HepG2 (cell line): ENCODE measurements around the gene DHX16. TPM values are rescaled to one million over a fixed set of nuclear protein-coding genes. Genes with fewer than 3 reads are reported as not detected.

Experiments
- ATF7-NPFF ChIP-seq: sonication (generic); formaldehyde crosslinking; IDR thresholded peaks from 2 replicates; pipeline ENCODE4 v1.8.1; 2023; ENCODE audit warnings: mild to moderate bottlenecking, low read depth, missing genetic modification reagents, moderate library complexity
- DR1 ChIP-seq: sonication (generic); formaldehyde crosslinking; IDR thresholded peaks from 2 replicates; pipeline ENCODE4 v1.8.0; 2021; ENCODE audit warnings: mild to moderate bottlenecking, missing genetic modification reagents, inconsistent platforms
- FOXC1 ChIP-seq: sonication (generic); formaldehyde crosslinking; IDR thresholded peaks from 2 replicates; pipeline ENCODE4 v1.8.0; 2022; ENCODE audit warnings: mild to moderate bottlenecking, missing genetic modification reagents, borderline replicate concordance
- GATA4 ChIP-seq: sonication (generic); IDR thresholded peaks from 2 replicates; pipeline ENCODE4 v1.6.1; 2016; ENCODE audit warnings: antibody characterized with exemption, low read depth, borderline replicate concordance
- GTF3A ChIP-seq: sonication (generic); formaldehyde crosslinking; conservative IDR thresholded peaks from 2 replicates; pipeline ENCODE4 v1.4.0; 2020; ENCODE audit warnings: mild to moderate bottlenecking, missing genetic modification reagents
- HDAC2 ChIP-seq: sonication (generic); formaldehyde crosslinking; IDR thresholded peaks from 2 replicates; pipeline ENCODE4 v1.4.0; 2020; ENCODE audit warnings: missing genetic modification reagents
- KDM5A ChIP-seq: fragments of 200-600 bp; sonication (generic); IDR thresholded peaks from 2 replicates; pipeline ENCODE4 v1.7.0; 2018; ENCODE audit warnings: antibody characterized with exemption, mild to moderate bottlenecking, low read length, borderline replicate concordance
- MAFG ChIP-seq: sonication (generic); formaldehyde crosslinking; IDR thresholded peaks from 2 replicates; pipeline ENCODE4 v1.5.1; 2020; ENCODE audit warnings: mild to moderate bottlenecking, missing genetic modification reagents
- MTF2 ChIP-seq: sonication (generic); formaldehyde crosslinking; IDR thresholded peaks from 2 replicates; pipeline ENCODE4 v1.5.0; 2020; ENCODE audit warnings: missing genetic modification reagents, borderline replicate concordance
- NCOR1 ChIP-seq: fragments of 200-600 bp; sonication (generic); IDR thresholded peaks from 2 replicates; pipeline ENCODE4 v1.7.0; 2017; ENCODE audit warnings: antibody characterized with exemption, low read length, borderline replicate concordance
- NFKBIZ ChIP-seq: IDR thresholded peaks from 2 replicates; pipeline ENCODE4 v1.6.1; 2018; ENCODE audit warnings: missing genetic modification reagents, missing compliant biosample characterization
- RFX5 ChIP-seq: IDR thresholded peaks from 2 replicates; pipeline ENCODE4 v1.6.1; 2011; ENCODE audit warnings: low read depth, low read length, improper control_type of control experiment
- TRIM24 ChIP-seq: sonication (generic); formaldehyde crosslinking; IDR thresholded peaks from 2 replicates; pipeline ENCODE4 v1.8.0; 2022; ENCODE audit warnings: mild to moderate bottlenecking, missing genetic modification reagents
- U2AF2 ChIP-seq: fragments of 200-400 bp; formaldehyde crosslinking; IDR thresholded peaks from 2 replicates; pipeline ENCODE4 v1.6.1; 2017; ENCODE audit warnings: low read depth, mild to moderate bottlenecking, low read length
- ZNF839 ChIP-seq: sonication (generic); formaldehyde crosslinking; IDR thresholded peaks from 2 replicates; pipeline ENCODE4 v1.4.0; 2020; ENCODE audit warnings: missing genetic modification reagents, mild to moderate bottlenecking, borderline replicate concordance
- ZSCAN31 ChIP-seq: sonication (generic); formaldehyde crosslinking; IDR thresholded peaks from 2 replicates; pipeline ENCODE4 v1.5.0; 2020; ENCODE audit warnings: low read depth, mild to moderate bottlenecking, missing genetic modification reagents
- ZSCAN9 ChIP-seq: IDR thresholded peaks from 2 replicates; pipeline ENCODE4 v1.6.1; 2016; ENCODE audit warnings: borderline replicate concordance
- polyA plus RNA-seq, 8 experiments: library from polyadenylated mRNA; depleted of rRNA in 3 of 8; stranded (reverse) in 7 of 8; unstranded in 1 of 8; fragments of >200 nt; fragmentation: Illumina TruSeq in 4 of 8; extraction: Trizol in 4 of 8; gene quantifications; 2 replicates each; pipeline versions ENCODE4 v1.2.1 to v1.2.3, GENCODE V29; 2011 to 2016; ENCODE audit warnings: low read depth in 4 of 8, missing spikeins in 1 of 8, mixed read lengths in 1 of 8; ENCODE audit not compliant: insufficient read depth in 1 of 8
- total RNA-seq, 5 experiments: library from RNA; depleted of rRNA; stranded (reverse); fragments of >200 nt; fragmentation: Illumina TruSeq; extraction: Trizol; gene quantifications; 2 replicates each; pipeline ENCODE4 v1.2.3, GENCODE V29; 2016; ENCODE audit warnings: low read depth in 1 of 5
- TF ChIP-seq, protein P1 (sequence below): sonication (generic); formaldehyde crosslinking; IDR thresholded peaks from 2 replicates; pipeline ENCODE4 v1.5.1; 2020; ENCODE audit warnings: missing genetic modification reagents, mild to moderate bottlenecking, borderline replicate concordance
- TF ChIP-seq, protein P2 (sequence below): sonication (generic); formaldehyde crosslinking; IDR thresholded peaks from 2 replicates; pipeline ENCODE4 v1.4.0; 2020; ENCODE audit warnings: mild to moderate bottlenecking, missing genetic modification reagents, borderline replicate concordance
- TF ChIP-seq, protein P3 (sequence below): sonication (generic); formaldehyde crosslinking; IDR thresholded peaks from 2 replicates; pipeline ENCODE4 v1.8.0; 2023; ENCODE audit warnings: mild to moderate bottlenecking, missing genetic modification reagents

Gene DHX16
- total and polyA plus RNA-seq, 2 of the 13 experiments (the other 11 are each of a cell fraction or from before 2014, with no cell fraction given): 57.0 to 58.5 TPM

DNA sequence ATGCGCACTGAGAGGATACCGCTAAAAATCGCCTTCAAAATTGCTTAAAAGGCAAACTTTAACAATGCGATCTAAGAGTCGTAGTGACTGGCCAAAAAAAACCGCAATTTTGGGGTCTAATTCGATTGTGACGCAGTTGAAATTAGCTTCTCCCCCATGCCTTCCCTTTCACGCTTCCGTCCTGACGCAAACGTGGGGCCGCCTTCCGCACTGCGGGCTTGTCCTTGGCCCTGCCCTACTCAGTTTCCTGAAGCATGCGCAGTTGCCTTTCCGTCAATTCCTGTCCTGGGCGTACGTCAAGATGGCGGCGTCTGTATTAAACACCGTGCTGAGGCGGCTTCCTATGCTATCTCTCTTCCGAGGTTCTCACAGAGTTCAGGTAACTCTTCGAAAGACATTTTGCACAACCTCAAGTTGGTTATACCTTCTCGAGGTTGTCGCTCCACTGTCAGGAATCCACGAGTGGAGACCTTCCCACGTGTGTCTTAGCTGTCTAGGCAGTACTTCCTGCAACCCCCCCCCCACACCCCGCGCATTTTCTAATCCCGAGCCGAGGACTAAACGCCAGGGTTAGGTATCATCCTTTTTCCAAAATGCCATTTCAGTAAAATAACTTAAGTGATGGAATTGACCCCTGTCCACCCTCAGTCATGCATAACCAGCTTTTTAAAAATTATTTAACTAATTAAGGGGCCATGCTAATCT is 55.1 kb downstream of the DHX16 start, which contains the start of gene MRPS18B (continued):
- TF ChIP-seq ZSCAN9 (CRISPR knock-in tag) (no peak), ZSCAN31 (CRISPR knock-in tag) (0 out of 2 replicates have a peak, but pooled peaks have one; percentile 3), KDM5A (peak; percentile 95), NFKBIZ (CRISPR knock-in tag) (0 out of 2 replicates have a peak, but pooled peaks have one; percentile 23), FOXC1 (CRISPR knock-in tag) (no peak), GATA4 (peak; percentile 48), NCOR1 (peak; percentile 43; the same call in 1 of the 2 replicates), DR1 (CRISPR knock-in tag) (peak; percentile 68), MTF2 (no peak), ATF7-NPFF (CRISPR knock-in tag) (peak; percentile 73), U2AF2 (no peak), HDAC2 (CRISPR knock-in tag) (peak; percentile 26), TRIM24 (no peak), ZNF839 (CRISPR knock-in tag) (peak; percentile 100), RFX5 (no peak), MAFG (CRISPR knock-in tag) (no peak), GTF3A (CRISPR knock-in tag) (no peak)
- TF ChIP-seq, protein P1, sequence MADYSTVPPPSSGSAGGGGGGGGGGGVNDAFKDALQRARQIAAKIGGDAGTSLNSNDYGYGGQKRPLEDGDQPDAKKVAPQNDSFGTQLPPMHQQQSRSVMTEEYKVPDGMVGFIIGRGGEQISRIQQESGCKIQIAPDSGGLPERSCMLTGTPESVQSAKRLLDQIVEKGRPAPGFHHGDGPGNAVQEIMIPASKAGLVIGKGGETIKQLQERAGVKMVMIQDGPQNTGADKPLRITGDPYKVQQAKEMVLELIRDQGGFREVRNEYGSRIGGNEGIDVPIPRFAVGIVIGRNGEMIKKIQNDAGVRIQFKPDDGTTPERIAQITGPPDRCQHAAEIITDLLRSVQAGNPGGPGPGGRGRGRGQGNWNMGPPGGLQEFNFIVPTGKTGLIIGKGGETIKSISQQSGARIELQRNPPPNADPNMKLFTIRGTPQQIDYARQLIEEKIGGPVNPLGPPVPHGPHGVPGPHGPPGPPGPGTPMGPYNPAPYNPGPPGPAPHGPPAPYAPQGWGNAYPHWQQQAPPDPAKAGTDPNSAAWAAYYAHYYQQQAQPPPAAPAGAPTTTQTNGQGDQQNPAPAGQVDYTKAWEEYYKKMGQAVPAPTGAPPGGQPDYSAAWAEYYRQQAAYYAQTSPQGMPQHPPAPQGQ: no peak; the same call in 1 of the 2 replicates
- TF ChIP-seq, protein P2, sequence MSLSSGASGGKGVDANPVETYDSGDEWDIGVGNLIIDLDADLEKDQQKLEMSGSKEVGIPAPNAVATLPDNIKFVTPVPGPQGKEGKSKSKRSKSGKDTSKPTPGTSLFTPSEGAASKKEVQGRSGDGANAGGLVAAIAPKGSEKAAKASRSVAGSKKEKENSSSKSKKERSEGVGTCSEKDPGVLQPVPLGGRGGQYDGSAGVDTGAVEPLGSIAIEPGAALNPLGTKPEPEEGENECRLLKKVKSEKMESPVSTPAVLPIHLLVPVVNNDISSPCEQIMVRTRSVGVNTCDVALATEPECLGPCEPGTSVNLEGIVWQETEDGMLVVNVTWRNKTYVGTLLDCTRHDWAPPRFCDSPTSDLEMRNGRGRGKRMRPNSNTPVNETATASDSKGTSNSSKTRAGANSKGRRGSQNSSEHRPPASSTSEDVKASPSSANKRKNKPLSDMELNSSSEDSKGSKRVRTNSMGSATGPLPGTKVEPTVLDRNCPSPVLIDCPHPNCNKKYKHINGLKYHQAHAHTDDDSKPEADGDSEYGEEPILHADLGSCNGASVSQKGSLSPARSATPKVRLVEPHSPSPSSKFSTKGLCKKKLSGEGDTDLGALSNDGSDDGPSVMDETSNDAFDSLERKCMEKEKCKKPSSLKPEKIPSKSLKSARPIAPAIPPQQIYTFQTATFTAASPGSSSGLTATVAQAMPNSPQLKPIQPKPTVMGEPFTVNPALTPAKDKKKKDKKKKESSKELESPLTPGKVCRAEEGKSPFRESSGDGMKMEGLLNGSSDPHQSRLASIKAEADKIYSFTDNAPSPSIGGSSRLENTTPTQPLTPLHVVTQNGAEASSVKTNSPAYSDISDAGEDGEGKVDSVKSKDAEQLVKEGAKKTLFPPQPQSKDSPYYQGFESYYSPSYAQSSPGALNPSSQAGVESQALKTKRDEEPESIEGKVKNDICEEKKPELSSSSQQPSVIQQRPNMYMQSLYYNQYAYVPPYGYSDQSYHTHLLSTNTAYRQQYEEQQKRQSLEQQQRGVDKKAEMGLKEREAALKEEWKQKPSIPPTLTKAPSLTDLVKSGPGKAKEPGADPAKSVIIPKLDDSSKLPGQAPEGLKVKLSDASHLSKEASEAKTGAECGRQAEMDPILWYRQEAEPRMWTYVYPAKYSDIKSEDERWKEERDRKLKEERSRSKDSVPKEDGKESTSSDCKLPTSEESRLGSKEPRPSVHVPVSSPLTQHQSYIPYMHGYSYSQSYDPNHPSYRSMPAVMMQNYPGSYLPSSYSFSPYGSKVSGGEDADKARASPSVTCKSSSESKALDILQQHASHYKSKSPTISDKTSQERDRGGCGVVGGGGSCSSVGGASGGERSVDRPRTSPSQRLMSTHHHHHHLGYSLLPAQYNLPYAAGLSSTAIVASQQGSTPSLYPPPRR: peak; percentile 45; the same call in 1 of the 2 replicates
- TF ChIP-seq, protein P3, sequence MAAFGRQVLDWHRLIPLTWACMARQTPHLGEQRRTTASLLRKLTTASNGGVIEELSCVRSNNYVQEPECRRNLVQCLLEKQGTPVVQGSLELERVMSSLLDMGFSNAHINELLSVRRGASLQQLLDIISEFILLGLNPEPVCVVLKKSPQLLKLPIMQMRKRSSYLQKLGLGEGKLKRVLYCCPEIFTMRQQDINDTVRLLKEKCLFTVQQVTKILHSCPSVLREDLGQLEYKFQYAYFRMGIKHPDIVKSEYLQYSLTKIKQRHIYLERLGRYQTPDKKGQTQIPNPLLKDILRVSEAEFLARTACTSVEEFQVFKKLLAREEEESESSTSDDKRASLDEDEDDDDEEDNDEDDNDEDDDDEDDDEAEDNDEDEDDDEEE: peak; percentile 90
